HEK293 (cell line): ENCODE data around the gene DVL1.

Source experiments
- CTCF ChIA-PET: fragments of 350-600 bp; formaldehyde crosslinking; extraction: SDS; loops from one replicate; lab custom pipeline; 2021; ENCODE audit warnings: antibody characterized with exemption; lab: Yijun Ruan, JAX
- POLR2A ChIA-PET: fragments of 300-600 bp; formaldehyde crosslinking; extraction: SDS; loops from one replicate; lab custom pipeline; 2020; ENCODE audit warnings: antibody characterized with exemption, inconsistent platforms; lab: Yijun Ruan, JAX
- H3K27ac ChIP-seq: fragments of 200-500 bp; sonication (Bioruptor generic); 2 replicates; pipeline ENCODE4 v1.5.1; 2014; ENCODE audit warnings: low read depth, low read length, control low read depth, inconsistent platforms; ENCODE audit errors: extremely low read depth
- H3K36me3 ChIP-seq, 2 experiments: fragments of 200-500 bp in 1 of 2; sonication (Bioruptor generic) in 1 of 2; 1 replicate in 1 of 2; 2 replicates in 1 of 2; pipeline ENCODE4 v1.5.1; 2014 to 2017; ENCODE audit warnings: inconsistent platforms in 2 of 2, low read length in 2 of 2; ENCODE audit not compliant: control insufficient read depth in 2 of 2, insufficient read depth in 1 of 2
- H3K4me1 ChIP-seq: fragments of 200-500 bp; sonication (Bioruptor generic); 2 replicates; pipeline ENCODE4 v1.5.1; 2014; ENCODE audit warnings: mild to moderate bottlenecking, low read length, inconsistent platforms; ENCODE audit not compliant: control insufficient read depth, insufficient read depth
- H3K4me3 ChIP-seq: 2 replicates; pipeline ENCODE4 v1.5.1; 2011; ENCODE audit warnings: low read depth, mild to moderate bottlenecking, control low read depth, low read length, moderate library complexity
- H3K9me3 ChIP-seq: fragments of 200-500 bp; sonication (Bioruptor generic); 2 replicates; pipeline ENCODE4 v1.5.1; 2014; ENCODE audit warnings: low read depth, low read length, inconsistent platforms; ENCODE audit not compliant: control insufficient read depth, insufficient read depth
- HOXA7 ChIP-seq: sonication (generic); formaldehyde crosslinking; IDR thresholded peaks from 2 replicates; pipeline ENCODE4 v1.8.1; 2022; ENCODE audit warnings: missing genetic modification reagents, borderline replicate concordance
- OVOL3 ChIP-seq: fragments of 450-650 bp; formaldehyde crosslinking; IDR thresholded peaks from 2 replicates; pipeline ENCODE4 v1.5.1; 2016; ENCODE audit warnings: missing biosample characterization, missing genetic modification characterization
- WT1 ChIP-seq: fragments of 450-650 bp; formaldehyde crosslinking; IDR thresholded peaks from 2 replicates; pipeline ENCODE4 v1.5.1; 2016; ENCODE audit warnings: missing biosample characterization, missing genetic modification characterization
- ZNF274 ChIP-seq, 2 experiments: fragments of 200-500 bp in 1 of 2; fragments of 450-650 bp in 1 of 2; sonication (Bioruptor generic) in 1 of 2; formaldehyde crosslinking in 1 of 2; IDR thresholded peaks; 2 replicates each; pipeline versions ENCODE4 v1.5.1 to v1.6.1; 2014 to 2016; ENCODE audit warnings: borderline replicate concordance in 1 of 2, inconsistent platforms in 1 of 2, low read length in 1 of 2, missing biosample characterization in 1 of 2, missing genetic modification characterization in 1 of 2
- ZNF658 ChIP-seq: fragments of 450-650 bp; formaldehyde crosslinking; IDR thresholded peaks from 2 replicates; pipeline ENCODE4; 2016; ENCODE audit warnings: missing biosample characterization, missing genetic modification characterization
- ZNF677 ChIP-seq: fragments of 450-650 bp; IDR thresholded peaks from 2 replicates; pipeline ENCODE4 v1.5.0; 2018; ENCODE audit warnings: missing biosample characterization, mild to moderate bottlenecking, missing genetic modification characterization, moderate library complexity
- ZNF76 ChIP-seq: fragments of 450-650 bp; formaldehyde crosslinking; IDR thresholded peaks from 2 replicates; pipeline ENCODE4; 2016; ENCODE audit warnings: low read depth, missing biosample characterization, missing genetic modification characterization, borderline replicate concordance
- ZXDB ChIP-seq: fragments of 450-650 bp; formaldehyde crosslinking; IDR thresholded peaks from 2 replicates; pipeline ENCODE4 v1.5.1; 2016; ENCODE audit warnings: missing biosample characterization, missing genetic modification characterization
- TF ChIP-seq, protein P1 (sequence below): fragments of 450-650 bp; formaldehyde crosslinking; IDR thresholded peaks from 2 replicates; pipeline ENCODE4 v1.5.1; 2016; ENCODE audit warnings: missing biosample characterization, missing genetic modification characterization, borderline replicate concordance
- TF ChIP-seq, protein P2 (sequence below): fragments of 450-650 bp; formaldehyde crosslinking; IDR thresholded peaks from 2 replicates; pipeline ENCODE4 v1.5.1; 2016; ENCODE audit warnings: missing biosample characterization, missing genetic modification characterization
- TF ChIP-seq, protein P3 (sequence below): fragments of 450-650 bp; formaldehyde crosslinking; IDR thresholded peaks from 2 replicates; pipeline ENCODE4 v1.5.1; 2016; ENCODE audit warnings: missing biosample characterization, missing genetic modification characterization, borderline replicate concordance
- TF ChIP-seq, protein P4 (sequence below): fragments of 450-650 bp; formaldehyde crosslinking; IDR thresholded peaks from 2 replicates; pipeline ENCODE4 v1.5.1; 2016; ENCODE audit warnings: missing biosample characterization, missing genetic modification characterization
- TF ChIP-seq, protein P5 (sequence below): fragments of 450-650 bp; formaldehyde crosslinking; IDR thresholded peaks from 2 replicates; pipeline ENCODE4 v1.5.1; 2016; ENCODE audit warnings: missing biosample characterization, missing genetic modification characterization
- TF ChIP-seq, protein P6 (sequence below): fragments of 450-650 bp; formaldehyde crosslinking; IDR thresholded peaks from 2 replicates; pipeline ENCODE4 v1.5.1; 2016; ENCODE audit warnings: missing biosample characterization, missing genetic modification characterization, low read depth
- TF ChIP-seq, protein P7 (sequence below): fragments of 450-650 bp; formaldehyde crosslinking; IDR thresholded peaks from 2 replicates; pipeline ENCODE4 v1.5.1; 2016; ENCODE audit warnings: missing biosample characterization, missing genetic modification characterization

DVL1 gene

DNA sequence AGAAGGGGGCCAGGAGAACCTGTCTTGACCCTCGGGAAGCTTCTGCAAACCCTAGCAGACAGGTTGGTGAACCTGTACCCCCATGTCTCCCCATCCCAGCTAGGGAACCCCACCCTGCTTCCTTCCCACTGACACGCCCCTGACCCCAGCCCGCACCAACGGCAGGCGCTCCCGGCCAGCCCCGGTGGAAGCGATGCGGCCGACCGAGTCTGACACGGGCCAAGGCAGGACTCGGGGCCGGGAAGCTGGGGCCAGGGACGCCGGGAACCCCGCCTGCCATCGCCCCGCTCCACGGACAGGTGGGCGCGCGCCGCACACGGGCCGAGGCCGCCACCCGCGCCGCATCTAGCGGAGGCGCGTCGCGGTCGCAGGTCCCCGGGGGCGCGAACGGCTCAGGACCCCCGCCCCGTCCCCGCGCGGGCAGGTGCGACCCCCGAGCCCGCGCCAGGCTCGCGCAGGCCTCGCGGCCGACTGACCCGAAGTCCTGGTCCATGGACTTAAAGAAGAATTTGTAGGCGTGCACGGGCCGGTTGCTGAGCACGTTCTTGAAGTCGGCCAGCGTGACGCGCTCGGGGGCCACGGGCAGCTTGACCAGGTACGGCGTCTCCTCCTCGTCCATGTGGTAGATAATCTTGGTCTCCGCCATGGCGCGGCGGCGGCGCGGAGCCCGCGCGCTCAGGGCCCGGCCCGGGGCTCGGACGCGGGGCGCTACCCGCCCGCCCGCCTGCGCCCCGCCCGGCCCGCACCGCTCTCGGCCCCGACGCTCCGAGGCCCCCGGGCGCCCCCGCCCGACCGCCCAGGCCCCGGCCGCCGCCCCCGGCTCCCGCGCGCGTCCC is 580 bp downstream of the DVL1 start (continued):
- TF ChIP-seq, protein P1, sequence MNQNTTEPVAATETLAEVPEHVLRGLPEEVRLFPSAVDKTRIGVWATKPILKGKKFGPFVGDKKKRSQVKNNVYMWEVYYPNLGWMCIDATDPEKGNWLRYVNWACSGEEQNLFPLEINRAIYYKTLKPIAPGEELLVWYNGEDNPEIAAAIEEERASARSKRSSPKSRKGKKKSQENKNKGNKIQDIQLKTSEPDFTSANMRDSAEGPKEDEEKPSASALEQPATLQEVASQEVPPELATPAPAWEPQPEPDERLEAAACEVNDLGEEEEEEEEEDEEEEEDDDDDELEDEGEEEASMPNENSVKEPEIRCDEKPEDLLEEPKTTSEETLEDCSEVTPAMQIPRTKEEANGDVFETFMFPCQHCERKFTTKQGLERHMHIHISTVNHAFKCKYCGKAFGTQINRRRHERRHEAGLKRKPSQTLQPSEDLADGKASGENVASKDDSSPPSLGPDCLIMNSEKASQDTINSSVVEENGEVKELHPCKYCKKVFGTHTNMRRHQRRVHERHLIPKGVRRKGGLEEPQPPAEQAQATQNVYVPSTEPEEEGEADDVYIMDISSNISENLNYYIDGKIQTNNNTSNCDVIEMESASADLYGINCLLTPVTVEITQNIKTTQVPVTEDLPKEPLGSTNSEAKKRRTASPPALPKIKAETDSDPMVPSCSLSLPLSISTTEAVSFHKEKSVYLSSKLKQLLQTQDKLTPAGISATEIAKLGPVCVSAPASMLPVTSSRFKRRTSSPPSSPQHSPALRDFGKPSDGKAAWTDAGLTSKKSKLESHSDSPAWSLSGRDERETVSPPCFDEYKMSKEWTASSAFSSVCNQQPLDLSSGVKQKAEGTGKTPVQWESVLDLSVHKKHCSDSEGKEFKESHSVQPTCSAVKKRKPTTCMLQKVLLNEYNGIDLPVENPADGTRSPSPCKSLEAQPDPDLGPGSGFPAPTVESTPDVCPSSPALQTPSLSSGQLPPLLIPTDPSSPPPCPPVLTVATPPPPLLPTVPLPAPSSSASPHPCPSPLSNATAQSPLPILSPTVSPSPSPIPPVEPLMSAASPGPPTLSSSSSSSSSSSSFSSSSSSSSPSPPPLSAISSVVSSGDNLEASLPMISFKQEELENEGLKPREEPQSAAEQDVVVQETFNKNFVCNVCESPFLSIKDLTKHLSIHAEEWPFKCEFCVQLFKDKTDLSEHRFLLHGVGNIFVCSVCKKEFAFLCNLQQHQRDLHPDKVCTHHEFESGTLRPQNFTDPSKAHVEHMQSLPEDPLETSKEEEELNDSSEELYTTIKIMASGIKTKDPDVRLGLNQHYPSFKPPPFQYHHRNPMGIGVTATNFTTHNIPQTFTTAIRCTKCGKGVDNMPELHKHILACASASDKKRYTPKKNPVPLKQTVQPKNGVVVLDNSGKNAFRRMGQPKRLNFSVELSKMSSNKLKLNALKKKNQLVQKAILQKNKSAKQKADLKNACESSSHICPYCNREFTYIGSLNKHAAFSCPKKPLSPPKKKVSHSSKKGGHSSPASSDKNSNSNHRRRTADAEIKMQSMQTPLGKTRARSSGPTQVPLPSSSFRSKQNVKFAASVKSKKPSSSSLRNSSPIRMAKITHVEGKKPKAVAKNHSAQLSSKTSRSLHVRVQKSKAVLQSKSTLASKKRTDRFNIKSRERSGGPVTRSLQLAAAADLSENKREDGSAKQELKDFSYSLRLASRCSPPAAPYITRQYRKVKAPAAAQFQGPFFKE, result no peak
- TF ChIP-seq, protein P2, sequence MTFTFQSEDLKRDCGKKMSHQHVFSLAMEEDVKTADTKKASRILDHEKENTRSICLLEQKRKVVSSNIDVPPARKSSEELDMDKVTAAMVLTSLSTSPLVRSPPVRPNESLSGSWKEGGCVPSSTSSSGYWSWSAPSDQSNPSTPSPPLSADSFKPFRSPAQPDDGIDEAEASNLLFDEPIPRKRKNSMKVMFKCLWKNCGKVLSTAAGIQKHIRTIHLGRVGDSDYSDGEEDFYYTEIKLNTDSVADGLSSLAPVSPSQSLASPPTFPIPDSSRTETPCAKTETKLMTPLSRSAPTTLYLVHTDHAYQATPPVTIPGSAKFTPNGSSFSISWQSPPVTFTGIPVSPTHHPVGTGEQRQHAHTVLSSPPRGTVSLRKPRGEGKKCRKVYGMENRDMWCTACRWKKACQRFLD, result no peak
- TF ChIP-seq, protein P3, sequence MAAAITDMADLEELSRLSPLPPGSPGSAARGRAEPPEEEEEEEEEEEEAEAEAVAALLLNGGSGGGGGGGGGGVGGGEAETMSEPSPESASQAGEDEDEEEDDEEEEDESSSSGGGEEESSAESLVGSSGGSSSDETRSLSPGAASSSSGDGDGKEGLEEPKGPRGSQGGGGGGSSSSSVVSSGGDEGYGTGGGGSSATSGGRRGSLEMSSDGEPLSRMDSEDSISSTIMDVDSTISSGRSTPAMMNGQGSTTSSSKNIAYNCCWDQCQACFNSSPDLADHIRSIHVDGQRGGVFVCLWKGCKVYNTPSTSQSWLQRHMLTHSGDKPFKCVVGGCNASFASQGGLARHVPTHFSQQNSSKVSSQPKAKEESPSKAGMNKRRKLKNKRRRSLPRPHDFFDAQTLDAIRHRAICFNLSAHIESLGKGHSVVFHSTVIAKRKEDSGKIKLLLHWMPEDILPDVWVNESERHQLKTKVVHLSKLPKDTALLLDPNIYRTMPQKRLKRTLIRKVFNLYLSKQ, result no peak
- TF ChIP-seq, protein P4, sequence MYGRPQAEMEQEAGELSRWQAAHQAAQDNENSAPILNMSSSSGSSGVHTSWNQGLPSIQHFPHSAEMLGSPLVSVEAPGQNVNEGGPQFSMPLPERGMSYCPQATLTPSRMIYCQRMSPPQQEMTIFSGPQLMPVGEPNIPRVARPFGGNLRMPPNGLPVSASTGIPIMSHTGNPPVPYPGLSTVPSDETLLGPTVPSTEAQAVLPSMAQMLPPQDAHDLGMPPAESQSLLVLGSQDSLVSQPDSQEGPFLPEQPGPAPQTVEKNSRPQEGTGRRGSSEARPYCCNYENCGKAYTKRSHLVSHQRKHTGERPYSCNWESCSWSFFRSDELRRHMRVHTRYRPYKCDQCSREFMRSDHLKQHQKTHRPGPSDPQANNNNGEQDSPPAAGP (tag by site-specific recombination), result no peak
- 0 out of 2 replicates have a peak, but pooled peaks have one; percentile 10 for TF ChIP-seq ZNF677 (tag by site-specific recombination)
- no peak for TF ChIP-seq HOXA7 (CRISPR knock-in tag)
- TF ChIP-seq ZNF658 (tag by site-specific recombination), result no peak
- TF ChIP-seq, all 188 proteins: peak for 14

DNA sequence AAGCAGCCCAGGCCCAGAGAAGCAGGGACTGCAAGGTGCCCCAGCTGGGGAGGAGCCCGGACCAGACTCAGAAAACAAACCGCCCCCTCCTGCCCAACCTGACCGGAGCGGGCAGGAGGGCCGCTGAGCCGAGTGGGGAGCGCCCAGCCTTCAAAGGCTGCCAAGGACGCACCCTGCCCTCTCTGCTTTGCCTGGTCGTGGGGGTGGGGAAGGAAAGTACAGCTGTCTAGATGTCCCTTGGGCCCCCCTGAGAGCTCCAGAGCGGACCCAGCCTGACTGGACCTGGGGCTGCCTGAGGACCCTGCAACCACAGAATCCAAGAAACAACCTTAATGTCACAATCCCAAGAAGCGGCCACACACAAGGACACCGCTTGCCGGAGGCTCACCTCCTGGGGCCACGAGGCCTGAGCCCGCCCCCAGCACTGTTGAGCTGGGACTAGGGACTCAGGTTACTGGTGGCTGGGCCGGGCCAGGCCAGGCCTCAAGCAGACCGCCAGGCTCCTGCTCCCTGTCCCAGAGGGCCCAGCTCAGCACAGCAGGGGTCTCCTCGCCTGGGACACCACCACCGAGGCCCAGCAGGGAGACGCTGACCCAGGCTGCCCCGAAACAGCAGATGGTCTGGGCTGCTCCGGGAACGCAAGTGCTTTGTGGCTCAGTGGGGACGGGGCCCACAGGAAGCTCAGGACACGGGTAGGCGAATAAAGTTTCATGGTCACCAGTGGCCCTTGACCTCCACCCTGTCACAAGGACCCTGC is 1.4 kb downstream of the DVL1 start:
- no peaks in the 10 kb centered on the region for H3K9me3 ChIP-seq
- CTCF ChIA-PET, result interaction anchor here (0.6 to 3.5 kb wide), 7 partner anchors 21 to 191 kb away, joined by 3 to 18 read pairs (median 4); no protein-coding TSS in a partner anchor
- H3K4me1 ChIP-seq, result peaks cover 7% of the 10 kb centered on the region
- POLR2A ChIA-PET, result interaction anchor here (0.5 to 1.6 kb wide), 9 partner anchors 9 to 335 kb away, joined by 3 to 10 read pairs (median 4); partner anchors contain the start of genes AURKAIP1 and CCNL2
- H3K36me3 ChIP-seq, result peaks cover 0 to 18% of the 10 kb centered on the region in 2 experiments; a peak in 1 of 3 replicates
- peak overlapping the region; percentile 87 for H3K27ac ChIP-seq
- peak overlapping the region; percentile 64 for H3K4me3 ChIP-seq
- TF ChIP-seq, protein P5, sequence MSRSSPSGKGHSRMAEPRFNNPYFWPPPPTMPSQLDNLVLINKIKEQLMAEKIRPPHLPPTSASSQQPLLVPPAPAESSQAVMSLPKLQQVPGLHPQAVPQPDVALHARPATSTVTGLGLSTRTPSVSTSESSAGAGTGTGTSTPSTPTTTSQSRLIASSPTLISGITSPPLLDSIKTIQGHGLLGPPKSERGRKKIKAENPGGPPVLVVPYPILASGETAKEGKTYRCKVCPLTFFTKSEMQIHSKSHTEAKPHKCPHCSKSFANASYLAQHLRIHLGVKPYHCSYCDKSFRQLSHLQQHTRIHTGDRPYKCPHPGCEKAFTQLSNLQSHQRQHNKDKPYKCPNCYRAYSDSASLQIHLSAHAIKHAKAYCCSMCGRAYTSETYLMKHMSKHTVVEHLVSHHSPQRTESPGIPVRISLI (tag by site-specific recombination), result no peak
- peak; percentile 80; the same call in 1 of the 2 replicates for TF ChIP-seq ZNF76 (tag by site-specific recombination)
- TF ChIP-seq, protein P6, sequence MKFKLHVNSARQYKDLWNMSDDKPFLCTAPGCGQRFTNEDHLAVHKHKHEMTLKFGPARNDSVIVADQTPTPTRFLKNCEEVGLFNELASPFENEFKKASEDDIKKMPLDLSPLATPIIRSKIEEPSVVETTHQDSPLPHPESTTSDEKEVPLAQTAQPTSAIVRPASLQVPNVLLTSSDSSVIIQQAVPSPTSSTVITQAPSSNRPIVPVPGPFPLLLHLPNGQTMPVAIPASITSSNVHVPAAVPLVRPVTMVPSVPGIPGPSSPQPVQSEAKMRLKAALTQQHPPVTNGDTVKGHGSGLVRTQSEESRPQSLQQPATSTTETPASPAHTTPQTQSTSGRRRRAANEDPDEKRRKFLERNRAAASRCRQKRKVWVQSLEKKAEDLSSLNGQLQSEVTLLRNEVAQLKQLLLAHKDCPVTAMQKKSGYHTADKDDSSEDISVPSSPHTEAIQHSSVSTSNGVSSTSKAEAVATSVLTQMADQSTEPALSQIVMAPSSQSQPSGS (tag by site-specific recombination), result no peak
- TF ChIP-seq ZXDB (tag by site-specific recombination), result peak; percentile 57
- peak; percentile 46; the same call in 1 of the 2 replicates for TF ChIP-seq WT1 (tag by site-specific recombination)
- TF ChIP-seq OVOL3 (tag by site-specific recombination), result 0 out of 2 replicates have a peak, but pooled peaks have one; percentile 13
- TF ChIP-seq, protein P7, sequence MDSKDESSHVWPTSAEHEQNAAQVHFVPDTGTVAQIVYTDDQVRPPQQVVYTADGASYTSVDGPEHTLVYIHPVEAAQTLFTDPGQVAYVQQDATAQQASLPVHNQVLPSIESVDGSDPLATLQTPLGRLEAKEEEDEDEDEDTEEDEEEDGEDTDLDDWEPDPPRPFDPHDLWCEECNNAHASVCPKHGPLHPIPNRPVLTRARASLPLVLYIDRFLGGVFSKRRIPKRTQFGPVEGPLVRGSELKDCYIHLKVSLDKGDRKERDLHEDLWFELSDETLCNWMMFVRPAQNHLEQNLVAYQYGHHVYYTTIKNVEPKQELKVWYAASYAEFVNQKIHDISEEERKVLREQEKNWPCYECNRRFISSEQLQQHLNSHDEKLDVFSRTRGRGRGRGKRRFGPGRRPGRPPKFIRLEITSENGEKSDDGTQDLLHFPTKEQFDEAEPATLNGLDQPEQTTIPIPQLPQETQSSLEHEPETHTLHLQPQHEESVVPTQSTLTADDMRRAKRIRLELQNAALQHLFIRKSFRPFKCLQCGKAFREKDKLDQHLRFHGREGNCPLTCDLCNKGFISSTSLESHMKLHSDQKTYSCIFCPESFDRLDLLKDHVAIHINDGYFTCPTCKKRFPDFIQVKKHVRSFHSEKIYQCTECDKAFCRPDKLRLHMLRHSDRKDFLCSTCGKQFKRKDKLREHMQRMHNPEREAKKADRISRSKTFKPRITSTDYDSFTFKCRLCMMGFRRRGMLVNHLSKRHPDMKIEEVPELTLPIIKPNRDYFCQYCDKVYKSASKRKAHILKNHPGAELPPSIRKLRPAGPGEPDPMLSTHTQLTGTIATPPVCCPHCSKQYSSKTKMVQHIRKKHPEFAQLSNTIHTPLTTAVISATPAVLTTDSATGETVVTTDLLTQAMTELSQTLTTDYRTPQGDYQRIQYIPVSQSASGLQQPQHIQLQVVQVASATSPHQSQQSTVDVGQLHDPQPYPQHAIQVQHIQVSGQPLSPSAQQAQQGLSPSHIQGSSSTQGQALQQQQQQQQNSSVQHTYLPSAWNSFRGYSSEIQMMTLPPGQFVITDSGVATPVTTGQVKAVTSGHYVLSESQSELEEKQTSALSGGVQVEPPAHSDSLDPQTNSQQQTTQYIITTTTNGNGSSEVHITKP (tag by site-specific recombination), result peak; percentile 76
- TF ChIP-seq ZNF274 (IDR thresholded peaks at IDR 0.05; ENCODE audit: low read length), result no peak
- TF ChIP-seq ZNF274 (tag by site-specific recombination; IDR thresholded peaks at IDR 0.05; ENCODE audit: borderline replicate concordance), result no peak
